RWPE2 (cell line): ENCODE measurements around the gene FNDC1.

ENCODE experiments used
- ATAC-seq: fragments of 200-7000 bp; cut with Tn5 transposase; 3 replicates; pipeline ENCODE4 v1.9.1; 2021; ENCODE audit warnings: low read depth
- DNase-seq: peaks from one replicate; pipeline ENCODE4 v3.0.0-alpha.2; 2020; ENCODE audit warnings: low spot score
- H3K27ac ChIP-seq: fragments of 450-650 bp; 2 replicates; pipeline ENCODE4 v1.5.1; 2017; ENCODE audit warnings: mild to moderate bottlenecking; ENCODE audit not compliant: poor library complexity, severe bottlenecking
- H3K27me3 ChIP-seq: fragments of 250-450 bp; sonication (Bioruptor Pico); 2 replicates; pipeline ENCODE4 v1.5.1; 2021; ENCODE audit warnings: mild to moderate bottlenecking, moderate library complexity; ENCODE audit not compliant: insufficient read depth, poor library complexity, severe bottlenecking
- H3K36me3 ChIP-seq: fragments of 250-450 bp; sonication (Bioruptor Pico); 2 replicates; pipeline ENCODE4 v1.5.1; 2020; ENCODE audit warnings: low read depth, mild to moderate bottlenecking, moderate library complexity
- H3K4me1 ChIP-seq: fragments of 250-450 bp; sonication (Bioruptor Pico); 2 replicates; pipeline ENCODE4 v1.5.1; 2021; ENCODE audit warnings: mild to moderate bottlenecking, moderate library complexity; ENCODE audit not compliant: insufficient read depth, poor library complexity, severe bottlenecking
- H3K4me3 ChIP-seq: fragments of 250-450 bp; sonication (Bioruptor Pico); 2 replicates; pipeline ENCODE4 v1.5.1; 2021; ENCODE audit warnings: mild to moderate bottlenecking, moderate library complexity; ENCODE audit not compliant: severe bottlenecking
- H3K9me3 ChIP-seq: fragments of 250-450 bp; sonication (Bioruptor Pico); 2 replicates; pipeline ENCODE4 v1.5.1; 2021; ENCODE audit warnings: mild to moderate bottlenecking, moderate library complexity; ENCODE audit not compliant: severe bottlenecking
- CTCF ChIP-seq: fragments of 450-650 bp; IDR thresholded peaks from one replicate; pipeline ENCODE4 v1.5.1; 2017; ENCODE audit warnings: mild to moderate bottlenecking, moderate library complexity; ENCODE audit not compliant: poor library complexity, severe bottlenecking

FNDC1 gene

GRCh38 chr6:159163901-159164370, 5.3 kb upstream of the FNDC1 start:
- ATAC-seq (no peak), DNase-seq (no peak)
- no peak overlapping the region for H3K27ac ChIP-seq

GRCh38 chr6:159168536-159169192, 536 bp upstream of the FNDC1 start:
- no peaks in the 10 kb centered on the region for H3K9me3 ChIP-seq
- TF ChIP-seq CTCF, result no peak
- no peak overlapping the region for H3K27ac ChIP-seq
- ATAC-seq, result peak; percentile 41; the same call in 1 of the 3 replicates
- H3K4me3 ChIP-seq, result no peak overlapping the region
- H3K36me3 ChIP-seq, result no peaks in the 10 kb centered on the region
- DNase-seq, result no peak
- H3K4me1 ChIP-seq, result no peaks in the 10 kb centered on the region
- peaks cover 79% of the 10 kb centered on the region for H3K27me3 ChIP-seq

More at GRCh38 chr6:159163901-159164370, 5.3 kb upstream of the FNDC1 start:
- Histone ChIP-seq H3K4me3 (no peak overlapping the region), H3K36me3 (no peaks in the 10 kb centered on the region), H3K9me3 (no peaks in the 10 kb centered on the region), H3K4me1 (no peaks in the 10 kb centered on the region), H3K27me3 (peaks cover 36% of the 10 kb centered on the region)
- no peak for TF ChIP-seq CTCF

DNA sequence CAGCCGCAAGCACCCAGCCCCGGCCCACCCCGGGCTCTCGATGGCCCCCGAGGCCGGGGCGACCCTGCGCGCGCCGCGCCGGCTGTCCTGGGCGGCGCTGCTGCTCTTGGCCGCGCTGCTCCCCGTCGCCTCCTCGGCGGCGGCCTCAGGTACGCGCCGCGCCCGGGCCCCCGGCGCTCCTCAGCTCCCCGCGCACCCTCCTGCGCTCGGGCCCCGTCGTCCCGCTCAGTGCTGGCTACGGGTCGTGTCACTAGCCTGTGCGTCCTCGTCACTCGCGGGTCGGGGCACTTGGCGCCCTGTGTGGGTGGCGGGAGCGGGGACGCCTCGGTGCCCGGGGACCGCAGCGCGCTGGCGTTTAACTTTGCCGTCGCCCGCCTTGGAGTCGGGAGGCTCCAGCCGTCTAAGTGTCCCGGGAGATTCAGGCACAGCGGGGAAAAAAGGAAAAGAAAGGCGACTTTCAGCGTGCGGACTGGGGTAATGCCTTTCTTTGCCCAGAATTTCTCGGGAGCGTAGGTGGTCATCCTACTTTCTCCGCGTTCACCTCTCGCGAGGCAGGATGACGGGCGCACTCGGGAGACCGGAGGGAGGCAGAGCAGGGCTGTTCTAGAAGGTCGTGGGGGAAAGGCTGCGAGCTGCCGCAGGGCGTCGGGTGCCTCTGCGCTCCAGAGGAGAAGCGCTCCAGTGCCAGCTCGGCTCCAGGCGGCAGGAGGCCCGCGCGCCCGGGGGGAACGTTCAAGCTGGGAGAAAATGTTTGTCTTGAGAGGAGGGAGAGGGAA, 545 bp downstream of the FNDC1 start:
- H3K27ac ChIP-seq, result no peak overlapping the region
- H3K4me3 ChIP-seq, result peak overlapping the region; percentile 18
- TF ChIP-seq CTCF, result peak; percentile 41
- H3K4me1 ChIP-seq, result no peaks in the 10 kb centered on the region
- ATAC-seq, result peak; percentile 41; the same call in 2 of the 3 replicates
- H3K36me3 ChIP-seq, result no peaks in the 10 kb centered on the region
- DNase-seq, result no peak
- H3K27me3 ChIP-seq, result peaks cover 89% of the 10 kb centered on the region
- H3K9me3 ChIP-seq, result no peaks in the 10 kb centered on the region

- no peaks in the 10 kb centered on the region for H3K4me1 ChIP-seq
- TF ChIP-seq CTCF, result no peak
- H3K27ac ChIP-seq, result no peak overlapping the region
- peaks cover 91% of the 10 kb centered on the region for H3K27me3 ChIP-seq
- H3K9me3 ChIP-seq, result no peaks in the 10 kb centered on the region
- DNase-seq, result no peak
- H3K4me3 ChIP-seq, result no peak overlapping the region
- ATAC-seq, result no peak
- no peaks in the 10 kb centered on the region for H3K36me3 ChIP-seq
Measured at GRCh38 chr6:159170333-159170672, 1.1 kb downstream of the FNDC1 start.
